HepG2 (cell line): ENCODE measurements around the gene EEF1A2. TPM values are rescaled to one million over a fixed set of nuclear protein-coding genes. Genes with fewer than 3 reads are reported as not detected.
A peak's percentile ranks its signal among the peaks of the same experiment; 100 is the strongest.

Experiments
- DNMT1 ChIP-seq: sonication (generic); formaldehyde crosslinking; IDR thresholded peaks from 2 replicates; pipeline ENCODE4 v1.5.1; 2020; ENCODE audit warnings: mild to moderate bottlenecking, missing genetic modification reagents
- FOXA3 ChIP-seq: IDR thresholded peaks from 2 replicates; pipeline ENCODE4 v1.6.1; 2016; ENCODE audit warnings: missing genetic modification reagents, missing compliant biosample characterization
- HHEX ChIP-seq: IDR thresholded peaks from 2 replicates; pipeline ENCODE4 v1.6.1; 2016; ENCODE audit warnings: control low read depth
- HMG20B ChIP-seq: conservative IDR thresholded peaks from 2 replicates; pipeline ENCODE4 v1.6.1; 2016; ENCODE audit warnings: missing genetic modification reagents, missing compliant biosample characterization
- HNF4G ChIP-seq, 2 experiments: sonication (generic) in 1 of 2; formaldehyde crosslinking in 1 of 2; IDR thresholded peaks; 2 replicates each; pipeline versions ENCODE4 v1.4.0 to v1.6.1; 2011 to 2020; ENCODE audit warnings: borderline replicate concordance in 2 of 2, low read depth in 2 of 2, mild to moderate bottlenecking in 2 of 2, low read length in 1 of 2, missing genetic modification reagents in 1 of 2, moderate library complexity in 1 of 2
- HNRNPLL ChIP-seq: fragments of 200-400 bp; formaldehyde crosslinking; IDR thresholded peaks from 2 replicates; pipeline ENCODE4 v1.6.1; 2017; ENCODE audit warnings: mild to moderate bottlenecking, low read depth, low read length; ENCODE audit not compliant: poor library complexity, severe bottlenecking
- MED8 ChIP-seq: sonication (generic); formaldehyde crosslinking; IDR thresholded peaks from 2 replicates; pipeline ENCODE4 v1.8.1; 2023; ENCODE audit warnings: mild to moderate bottlenecking, missing genetic modification reagents; ENCODE audit not compliant: insufficient replicate concordance
- MXD1 ChIP-seq: sonication (generic); formaldehyde crosslinking; IDR thresholded peaks from 2 replicates; pipeline ENCODE4 v1.4.0; 2020; ENCODE audit warnings: mild to moderate bottlenecking, missing genetic modification reagents
- SP2 ChIP-seq: sonication (generic); formaldehyde crosslinking; IDR thresholded peaks from 2 replicates; pipeline ENCODE4 v1.5.1; 2020; ENCODE audit warnings: mild to moderate bottlenecking, missing genetic modification reagents
- ZNF33A ChIP-seq: sonication (generic); formaldehyde crosslinking; IDR thresholded peaks from 2 replicates; pipeline ENCODE4 v1.5.1; 2020; ENCODE audit warnings: missing genetic modification reagents, mild to moderate bottlenecking, moderate library complexity, borderline replicate concordance
- ZNF512B ChIP-seq: sonication (generic); formaldehyde crosslinking; IDR thresholded peaks from 2 replicates; pipeline ENCODE4 v1.5.1; 2020; ENCODE audit warnings: missing genetic modification reagents, mild to moderate bottlenecking, borderline replicate concordance
- ZNF550 ChIP-seq: sonication (generic); formaldehyde crosslinking; IDR thresholded peaks from 2 replicates; pipeline ENCODE4 v1.4.0; 2020; ENCODE audit warnings: mild to moderate bottlenecking, missing genetic modification reagents, borderline replicate concordance
- ZNF709 ChIP-seq: sonication (generic); formaldehyde crosslinking; IDR thresholded peaks from 2 replicates; pipeline ENCODE4 v1.5.0; 2020; ENCODE audit warnings: mild to moderate bottlenecking, missing genetic modification reagents
- ZSCAN20 ChIP-seq: sonication (generic); formaldehyde crosslinking; IDR thresholded peaks from 2 replicates; pipeline ENCODE4 v1.4.0; 2020; ENCODE audit warnings: missing genetic modification reagents, mild to moderate bottlenecking, borderline replicate concordance
- polyA plus RNA-seq, 8 experiments: library from polyadenylated mRNA; depleted of rRNA in 3 of 8; stranded (reverse) in 7 of 8; unstranded in 1 of 8; fragments of >200 nt; fragmentation: Illumina TruSeq in 4 of 8; extraction: Trizol in 4 of 8; gene quantifications; 2 replicates each; pipeline versions ENCODE4 v1.2.1 to v1.2.3, GENCODE V29; 2011 to 2016; ENCODE audit warnings: low read depth in 4 of 8, missing spikeins in 1 of 8, mixed read lengths in 1 of 8; ENCODE audit not compliant: insufficient read depth in 1 of 8
- total RNA-seq, 5 experiments: library from RNA; depleted of rRNA; stranded (reverse); fragments of >200 nt; fragmentation: Illumina TruSeq; extraction: Trizol; gene quantifications; 2 replicates each; pipeline ENCODE4 v1.2.3, GENCODE V29; 2016; ENCODE audit warnings: low read depth in 1 of 5

The EEF1A2 gene
- total and polyA plus RNA-seq, 2 of the 13 experiments (the other 11 are each of a cell fraction or from before 2014, with no cell fraction given): 0.44 to 0.87 TPM

- TF ChIP-seq HNF4G (IDR thresholded peaks at IDR 0.05; ENCODE audit: borderline replicate concordance, low read depth, low read length) (no peak), HNF4G (CRISPR knock-in tag; IDR thresholded peaks at IDR 0.05; ENCODE audit: borderline replicate concordance, low read depth) (no peak), MXD1 (CRISPR knock-in tag) (0 out of 2 replicates have a peak, but pooled peaks have one; percentile 52), ZNF709 (CRISPR knock-in tag) (no peak), MED8 (no peak), ZNF550 (CRISPR knock-in tag) (no peak), HNRNPLL (peak; percentile 93), ZNF512B (CRISPR knock-in tag) (0 out of 2 replicates have a peak, but pooled peaks have one; percentile 32), DNMT1 (CRISPR knock-in tag) (no peak), ZSCAN20 (CRISPR knock-in tag) (no peak), HHEX (no peak), FOXA3 (CRISPR knock-in tag) (no peak), ZNF33A (CRISPR knock-in tag) (no peak), SP2 (CRISPR knock-in tag) (no peak), HMG20B (CRISPR knock-in tag) (no peak)
Measured at GRCh38 chr20:63452821-63453523, 45.9 kb downstream of the EEF1A2 start (continued).
